ENCODE measurements around the gene GJA9.

GRCh38 chr1:38926091-38926490, 44.7 kb upstream of the GJA9 start:
- TF ChIP-seq CTCF (IDR thresholded peaks at IDR 0.05) = no peak
- TF ChIP-seq POLR2A (IDR thresholded peaks at IDR 0.05) = no peak
- no peak for TF ChIP-seq POLR2AphosphoS5 (IDR thresholded peaks at IDR 0.05)
